ENCODE measurements around the gene MYL10. TPM values are rescaled to one million over a fixed set of nuclear protein-coding genes. Genes with fewer than 3 reads are reported as not detected.

The MYL10 gene
- total and polyA plus RNA-seq, 2 donors (not counting 3 experiments of a cell fraction or from before 2014, with no cell fraction given): not detected

- TF ChIP-seq FOS (IDR thresholded peaks at IDR 0.05; ENCODE audit: borderline replicate concordance, insufficient read depth, low read length): no peak
- TF ChIP-seq POLR2AphosphoS5 (IDR thresholded peaks at IDR 0.05; ENCODE audit: insufficient read depth, low read depth, low read length): no peak
- TF ChIP-seq, protein P1, sequence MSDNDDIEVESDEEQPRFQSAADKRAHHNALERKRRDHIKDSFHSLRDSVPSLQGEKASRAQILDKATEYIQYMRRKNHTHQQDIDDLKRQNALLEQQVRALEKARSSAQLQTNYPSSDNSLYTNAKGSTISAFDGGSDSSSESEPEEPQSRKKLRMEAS (IDR thresholded peaks at IDR 0.05; ENCODE audit: insufficient read depth, insufficient read length): no peak
- TF ChIP-seq MYC (IDR thresholded peaks at IDR 0.05; ENCODE audit: low read depth, low read length): no peak
- no peak for TF ChIP-seq POLR2A (IDR thresholded peaks at IDR 0.05; ENCODE audit: low read depth, low read length)
- no peak for TF ChIP-seq JUN (IDR thresholded peaks at IDR 0.05; ENCODE audit: borderline replicate concordance, insufficient read depth, insufficient read length, low read depth)
- no peak for TF ChIP-seq CTCF (IDR thresholded peaks at IDR 0.05; ENCODE audit: extremely low read depth in 1 of 2, insufficient read depth in 1 of 2, low read depth in 1 of 2, low read length in 2 of 2)
- TF ChIP-seq GATA2 (IDR thresholded peaks at IDR 0.05; ENCODE audit: insufficient read depth, insufficient read length, low read depth, low read length): no peak
- no peak for TF ChIP-seq EZH2 (IDR thresholded peaks at IDR 0.05; ENCODE audit: borderline replicate concordance, low read depth, low read length, severe bottlenecking)
- CTCF ChIA-PET: interaction anchor here (1.1 to 1.3 kb wide), 2 partner anchors 9 to 74 kb away, joined by 3 read pairs; no protein-coding TSS in a partner anchor
- Histone ChIP-seq H3K9me3 (replicated peaks; ENCODE audit: control insufficient read depth, insufficient read depth, low read length) (no peaks in the 10 kb centered on the region), H3K4me1 (ENCODE audit: control insufficient read depth, extremely low read depth, insufficient read depth, low read length) (no peaks in the 10 kb centered on the region), H3K79me2 (ENCODE audit: control insufficient read depth, insufficient read depth, low read length) (no peaks in the 10 kb centered on the region), H4K20me1 (replicated peaks; ENCODE audit: control insufficient read depth, extremely low read depth, insufficient read depth, low read length) (no peaks in the 10 kb centered on the region), H3K27ac (ENCODE audit: insufficient read depth, low read depth, low read length) (no peak overlapping the region), H3K4me3 (replicated peaks in 1 of 3; ENCODE audit: insufficient read depth in 1 of 3, low read depth in 1 of 3, low read length in 3 of 3) (no peak overlapping the region), H3K9ac (replicated peaks; ENCODE audit: extremely low read depth, insufficient read depth, low read length) (no peak overlapping the region), H3K27me3 (ENCODE audit: control insufficient read depth in 2 of 2, insufficient read depth in 2 of 2, low read length in 2 of 2) (no peaks in the 10 kb centered on the region), H3K36me3 (ENCODE audit: control insufficient read depth in 2 of 2, extremely low read depth in 1 of 2, insufficient read depth in 2 of 2, low read length in 2 of 2) (no peaks in the 10 kb centered on the region), H3K4me2 (ENCODE audit: insufficient read depth, low read length) (no peak overlapping the region), H2AFZ (ENCODE audit: low read depth, low read length) (no peak overlapping the region), H3K9me1 (replicated peaks; ENCODE audit: control insufficient read depth, extremely low read depth, insufficient read depth, low read length) (no peaks in the 10 kb centered on the region)
- FAIRE-seq: no peak
- DNase-seq (ENCODE audit: low read depth, low spot score): no peak
- POLR2A ChIA-PET: no interaction called here
- intact Hi-C loops (cut with micrococcal nuclease): no loop called here
- dilution Hi-C loops (cut with MboI; ENCODE audit: extremely low pct_ligation_motif_present, low sequenced_read_pairs): no loop called here
- BruUV-seq (replicated peaks): no TSS peak
These were observed 45.3 kb upstream of the MYL10 start for GRCh38 chr7:101674439-101674838.

Measured in endothelial cell of umbilical vein (primary cell).